GM04503 (cell line): ENCODE data around the gene ZNFX1.
"Not testable (repeated sequence)": the region's sequence is repeated elsewhere in the genome, so short reads cannot be mapped to it uniquely, and the experiment has no call there.

Experiments used
- DNase-seq: peaks from one replicate; pipeline ENCODE4 v3.0.0-alpha.2; 2012; ENCODE audit warnings: low read depth

ZNFX1 gene

DNA sequence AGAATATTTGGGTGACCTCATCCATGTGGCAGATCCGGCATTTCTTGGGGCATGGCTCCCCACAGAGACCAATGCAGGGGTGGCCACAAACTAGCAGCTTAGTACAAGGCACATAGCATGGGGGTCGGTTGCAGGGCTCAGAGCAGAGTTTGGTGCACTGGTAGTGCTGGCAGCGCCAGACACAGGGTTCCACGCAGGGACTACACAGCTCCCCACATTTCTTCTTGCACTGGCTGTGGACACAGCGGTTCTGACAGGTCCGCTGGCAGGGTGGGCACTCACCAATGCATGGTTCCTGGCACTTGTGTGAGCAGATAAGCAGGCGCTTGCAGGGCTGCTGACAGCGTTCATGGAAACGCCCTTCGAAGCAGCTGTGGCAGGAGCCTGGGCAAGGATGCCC, 29.6 kb downstream of the ZNFX1 start:
- DNase-seq: no peak

DNA sequence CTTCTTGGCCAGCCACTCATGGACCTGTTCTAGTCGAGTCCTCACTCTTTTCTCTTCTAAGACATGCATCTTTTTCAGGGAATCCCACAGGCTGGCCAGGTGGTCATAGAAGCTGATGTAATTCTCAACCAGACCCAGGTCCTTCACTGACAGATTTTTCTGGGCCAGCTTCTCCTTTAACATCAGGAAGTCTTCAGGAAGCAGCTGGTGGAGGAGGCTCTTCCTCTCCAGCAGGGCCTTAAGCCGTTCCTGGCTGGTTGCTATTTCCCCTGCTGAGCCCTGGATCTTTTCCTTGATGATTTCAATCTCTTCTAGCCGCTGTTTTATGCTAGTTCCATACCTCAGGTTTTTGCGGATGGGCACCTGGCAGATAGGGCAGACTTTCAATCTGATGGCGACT, 30.1 kb downstream of the ZNFX1 start:
- no peak for DNase-seq

DNA sequence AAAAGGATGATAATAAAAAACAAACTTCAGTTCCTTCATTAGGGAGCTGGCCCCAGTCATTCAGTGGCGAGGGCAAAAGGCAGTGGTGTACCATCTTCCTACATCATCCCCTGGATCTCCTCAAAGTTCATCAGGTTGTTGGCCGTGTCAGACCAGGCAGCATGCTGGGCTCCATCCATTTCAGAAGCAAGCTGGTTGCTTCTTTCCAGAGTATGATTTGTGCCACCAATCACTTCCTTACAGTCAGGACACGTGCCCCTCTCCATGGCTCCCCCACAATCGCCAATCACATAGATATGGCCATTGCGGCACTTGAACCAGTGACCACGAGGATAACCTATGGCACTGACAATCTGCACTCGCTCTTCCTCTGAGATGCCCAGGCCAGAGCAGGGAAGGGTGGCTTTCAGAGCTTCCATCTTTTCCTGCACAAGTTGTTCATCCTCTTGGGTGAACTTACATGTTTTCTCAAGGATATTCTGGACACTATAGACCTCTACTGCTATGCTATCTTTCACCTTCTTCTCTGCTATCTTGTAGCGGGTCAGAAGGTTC, 30.6 kb downstream of the ZNFX1 start:
- no peak for DNase-seq

DNA sequence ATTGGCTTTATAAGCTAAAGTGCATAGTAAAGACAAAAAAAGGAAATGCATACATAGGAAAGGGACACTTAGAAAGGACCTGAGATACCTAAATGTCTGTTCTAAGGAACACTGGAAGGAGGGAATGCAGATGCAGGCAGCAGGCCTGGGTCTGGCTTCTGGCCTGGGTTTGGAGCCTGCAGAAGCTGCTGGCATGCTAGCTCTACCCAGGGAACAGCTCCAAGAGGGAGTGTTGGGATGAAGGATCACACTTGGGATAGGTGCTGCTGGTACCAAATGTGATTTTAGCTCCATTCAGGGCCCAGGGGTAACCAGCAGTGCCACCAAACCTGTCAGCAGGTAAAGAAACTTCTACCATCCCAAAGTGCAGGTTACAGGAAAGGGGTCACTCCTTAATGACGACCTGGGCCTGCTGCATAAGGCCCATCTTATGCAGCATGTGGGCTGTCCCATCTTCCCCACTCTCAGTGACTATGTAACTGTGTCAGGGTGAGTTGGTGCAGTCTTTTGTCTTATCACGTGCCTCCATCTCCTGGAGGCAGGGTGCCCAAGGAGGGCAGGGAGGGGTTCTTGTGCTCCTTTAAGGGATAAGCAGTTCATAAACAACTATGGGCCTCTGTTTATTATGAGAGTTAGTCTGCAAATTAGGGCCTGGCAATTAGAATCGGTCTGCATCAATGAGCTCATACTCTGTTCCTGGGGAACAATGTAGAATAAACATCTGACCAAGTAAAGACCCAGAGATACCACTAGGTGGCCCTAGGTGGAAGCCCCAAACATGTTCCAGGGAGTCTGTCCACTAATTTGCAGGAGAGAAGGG, 31.7 kb downstream of the ZNFX1 start:
- no peak for DNase-seq

DNA sequence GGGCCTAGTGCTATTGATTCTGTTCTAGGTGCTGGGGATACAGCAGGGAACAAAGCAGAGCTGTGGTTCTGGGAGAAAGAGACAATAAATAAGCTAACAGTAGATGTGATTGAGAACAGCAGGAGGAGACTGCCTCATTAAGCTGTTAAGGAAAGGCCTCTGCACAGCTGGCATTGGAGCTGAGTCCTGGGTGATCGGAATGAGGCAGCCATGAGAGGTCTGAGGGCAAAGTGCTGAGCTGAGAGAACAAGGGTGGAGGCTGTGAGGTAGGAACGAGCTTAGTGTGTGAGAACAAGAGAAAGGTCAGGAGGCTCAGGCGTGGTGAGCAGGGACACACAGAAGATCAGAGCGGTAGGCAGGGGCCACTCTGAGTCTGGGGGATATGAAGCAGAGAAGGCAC, 40.3 kb downstream of the ZNFX1 start:
- DNase-seq: no peak

DNA sequence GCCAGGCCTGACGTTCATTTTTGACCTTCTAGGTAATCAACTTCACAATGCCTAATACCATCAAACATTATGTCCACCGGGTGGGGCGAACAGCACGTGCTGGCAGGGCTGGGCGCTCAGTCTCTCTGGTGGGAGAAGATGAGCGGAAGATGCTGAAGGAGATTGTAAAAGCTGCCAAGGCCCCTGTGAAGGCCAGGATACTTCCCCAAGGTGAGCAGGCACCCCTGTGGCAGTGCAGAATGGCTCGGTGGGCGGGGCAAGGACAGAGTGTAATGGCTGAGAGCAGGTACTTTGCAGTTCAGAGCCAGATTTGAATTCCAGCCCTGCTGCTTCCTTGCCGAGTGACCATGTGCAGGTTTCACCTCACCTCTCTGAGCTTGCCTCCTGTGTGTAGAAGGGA, 41.6 kb downstream of the ZNFX1 start:
- DNase-seq: no peak

DNA sequence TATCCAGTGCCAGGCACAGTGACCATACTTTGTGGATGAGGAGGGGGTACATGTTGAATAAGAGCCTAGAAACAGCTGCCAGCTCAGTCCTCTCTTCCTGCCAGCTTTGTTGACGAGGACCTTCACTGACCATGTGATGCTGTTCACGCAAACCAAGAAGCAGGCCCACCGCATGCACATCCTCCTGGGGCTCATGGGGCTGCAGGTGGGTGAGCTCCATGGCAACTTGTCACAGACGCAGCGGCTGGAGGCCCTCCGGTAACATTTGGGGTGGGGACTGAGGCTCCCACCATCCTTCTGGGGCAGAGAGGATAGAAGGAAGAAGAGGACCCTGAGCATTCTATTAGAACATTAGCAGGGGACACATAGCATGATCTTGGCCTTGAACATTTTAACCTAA, 43.0 kb downstream of the ZNFX1 start:
- DNase-seq: no peak

DNA sequence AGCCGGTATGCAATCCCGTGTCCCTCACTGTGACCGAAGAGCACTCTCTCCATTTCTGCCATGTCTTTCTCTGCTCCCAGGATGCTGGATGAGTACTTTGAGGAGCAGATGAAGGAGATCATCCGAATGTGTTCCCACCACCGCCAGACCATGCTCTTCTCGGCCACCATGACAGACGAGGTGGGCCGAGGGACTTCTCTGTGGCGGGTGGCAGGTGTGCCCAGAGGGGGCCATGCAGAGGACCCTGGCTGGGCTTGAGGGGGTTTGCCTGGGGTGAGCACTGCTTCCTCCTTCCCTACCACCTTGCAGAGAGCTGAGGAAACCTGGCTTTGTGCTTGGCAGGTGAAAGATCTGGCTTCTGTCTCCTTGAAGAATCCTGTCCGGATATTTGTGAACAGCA, 44.6 kb downstream of the ZNFX1 start:
- DNase-seq: no peak

DNA sequence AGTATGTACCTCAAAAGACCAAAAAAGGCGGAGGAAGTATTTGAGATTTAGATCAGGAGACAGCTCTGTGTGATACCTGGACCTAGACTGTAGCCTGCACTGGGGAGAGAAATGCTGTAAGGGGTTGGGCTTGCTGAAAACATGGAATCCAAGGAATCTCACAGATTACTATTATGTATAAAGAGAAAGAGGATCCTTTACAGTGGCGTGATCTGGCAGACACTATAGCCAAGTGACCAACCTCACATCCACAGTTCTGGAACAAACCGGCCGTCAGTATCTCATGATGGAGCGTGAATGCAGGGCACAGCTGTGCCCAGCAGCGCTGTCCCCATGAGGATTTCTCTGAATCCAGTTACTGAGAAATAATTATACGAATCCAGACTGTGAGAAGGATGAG, 46.4 kb downstream of the ZNFX1 start:
- DNase-seq: no peak

DNA sequence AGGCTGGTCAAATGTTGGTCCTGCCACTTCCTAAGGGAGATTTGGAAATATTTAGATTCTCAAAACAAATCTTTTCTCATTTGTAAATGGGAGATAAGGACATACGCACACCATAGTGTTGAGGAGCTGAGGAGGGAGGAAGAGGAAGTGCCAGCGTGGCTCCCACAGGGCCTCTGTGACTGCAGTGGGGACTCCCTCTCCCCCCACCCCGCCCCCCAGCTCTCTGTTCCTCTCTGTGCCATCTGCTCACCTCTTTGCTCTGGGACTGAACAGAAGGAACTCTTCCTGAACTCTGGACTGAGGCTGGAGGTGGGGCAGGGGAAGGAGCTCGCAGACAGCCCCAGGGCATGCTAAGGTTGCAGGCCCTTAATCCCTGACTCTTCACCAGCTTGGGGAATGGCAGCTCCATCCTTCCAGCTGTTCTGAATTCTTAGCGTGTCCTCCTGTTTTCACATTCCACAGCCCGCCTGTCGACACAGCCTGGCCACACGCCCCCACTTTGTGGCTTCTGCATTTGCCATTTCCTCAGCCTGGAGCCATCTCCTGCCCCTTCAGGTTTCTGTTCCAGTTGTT, 47.2 kb downstream of the ZNFX1 start:
- no peak for DNase-seq

DNA sequence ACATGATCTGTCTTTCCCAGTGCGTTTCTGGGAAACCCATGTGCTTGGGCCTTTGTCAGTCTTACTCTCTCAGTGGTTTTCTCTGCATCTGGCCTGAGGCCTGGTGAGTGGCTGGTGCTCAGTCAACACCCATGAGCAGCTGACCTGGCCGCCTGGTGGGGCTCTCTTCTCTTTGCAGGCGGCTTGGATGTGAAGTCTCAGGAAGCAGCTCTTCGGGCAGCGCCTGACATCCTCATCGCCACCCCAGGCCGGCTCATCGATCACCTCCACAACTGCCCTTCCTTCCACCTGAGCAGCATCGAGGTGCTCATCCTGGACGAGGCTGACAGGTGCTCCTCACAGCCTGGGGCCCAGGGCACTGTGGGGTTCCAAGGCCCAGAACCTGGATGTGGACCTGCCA, 47.8 kb downstream of the ZNFX1 start:
- no peak for DNase-seq

DNA sequence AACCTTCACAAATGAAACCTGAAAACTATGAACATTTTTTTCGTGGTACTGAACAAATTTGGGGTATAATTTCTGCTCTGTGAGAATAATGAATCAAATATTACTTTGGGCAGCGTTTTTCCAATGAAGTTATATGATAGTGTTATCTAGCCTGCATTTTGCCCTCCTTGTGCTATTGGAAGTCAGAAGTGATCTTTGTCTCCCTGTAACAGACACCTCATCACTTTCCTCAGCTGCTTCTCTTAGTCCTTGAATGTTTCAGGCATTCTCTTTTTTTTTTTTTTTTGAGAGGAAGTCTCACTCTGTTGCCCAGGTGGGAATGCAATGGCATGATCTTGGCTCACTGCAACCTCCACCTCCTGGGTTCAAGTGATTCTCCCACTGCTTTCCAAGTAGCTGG, 48.5 kb downstream of the ZNFX1 start:
- DNase-seq: no peak

DNA sequence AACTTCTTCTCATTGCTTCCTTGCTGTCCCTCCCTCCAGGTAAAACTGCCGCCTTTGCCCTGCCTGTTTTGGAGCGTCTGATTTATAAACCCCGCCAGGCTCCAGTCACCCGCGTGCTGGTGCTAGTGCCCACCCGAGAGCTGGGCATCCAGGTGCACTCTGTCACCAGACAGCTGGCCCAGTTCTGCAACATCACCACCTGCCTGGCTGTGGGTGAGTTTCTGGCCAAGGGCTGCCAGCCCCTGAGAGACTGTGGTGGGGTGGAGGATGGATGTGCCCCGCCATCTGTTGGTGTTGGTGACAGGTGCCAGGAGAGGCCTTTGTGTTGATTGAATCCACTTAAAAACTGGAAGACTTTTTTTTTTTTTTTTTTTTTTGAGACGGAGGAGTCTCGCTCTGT, 49.2 kb downstream of the ZNFX1 start:
- no peak for DNase-seq

DNA sequence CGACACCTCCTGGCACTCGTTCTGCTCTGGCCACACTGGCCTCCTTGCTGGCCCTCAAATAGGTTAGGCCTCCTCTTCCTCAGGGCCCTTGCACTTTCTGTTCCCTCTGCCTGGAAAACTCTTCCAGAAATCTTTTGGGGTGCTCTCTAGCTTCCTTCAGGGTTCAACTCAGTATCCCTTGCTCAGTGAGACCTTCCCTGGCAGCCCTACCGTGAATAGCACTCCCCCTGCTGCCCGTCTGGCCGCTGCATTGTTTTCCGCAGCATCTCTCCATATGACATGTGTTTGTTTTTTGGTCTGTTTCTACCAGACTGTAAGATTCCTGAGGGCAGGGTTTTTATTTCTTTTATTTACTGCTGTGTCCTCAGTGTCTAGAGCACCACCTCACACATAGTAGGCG, 52.0 kb downstream of the ZNFX1 start:
- DNase-seq: no peak

DNA sequence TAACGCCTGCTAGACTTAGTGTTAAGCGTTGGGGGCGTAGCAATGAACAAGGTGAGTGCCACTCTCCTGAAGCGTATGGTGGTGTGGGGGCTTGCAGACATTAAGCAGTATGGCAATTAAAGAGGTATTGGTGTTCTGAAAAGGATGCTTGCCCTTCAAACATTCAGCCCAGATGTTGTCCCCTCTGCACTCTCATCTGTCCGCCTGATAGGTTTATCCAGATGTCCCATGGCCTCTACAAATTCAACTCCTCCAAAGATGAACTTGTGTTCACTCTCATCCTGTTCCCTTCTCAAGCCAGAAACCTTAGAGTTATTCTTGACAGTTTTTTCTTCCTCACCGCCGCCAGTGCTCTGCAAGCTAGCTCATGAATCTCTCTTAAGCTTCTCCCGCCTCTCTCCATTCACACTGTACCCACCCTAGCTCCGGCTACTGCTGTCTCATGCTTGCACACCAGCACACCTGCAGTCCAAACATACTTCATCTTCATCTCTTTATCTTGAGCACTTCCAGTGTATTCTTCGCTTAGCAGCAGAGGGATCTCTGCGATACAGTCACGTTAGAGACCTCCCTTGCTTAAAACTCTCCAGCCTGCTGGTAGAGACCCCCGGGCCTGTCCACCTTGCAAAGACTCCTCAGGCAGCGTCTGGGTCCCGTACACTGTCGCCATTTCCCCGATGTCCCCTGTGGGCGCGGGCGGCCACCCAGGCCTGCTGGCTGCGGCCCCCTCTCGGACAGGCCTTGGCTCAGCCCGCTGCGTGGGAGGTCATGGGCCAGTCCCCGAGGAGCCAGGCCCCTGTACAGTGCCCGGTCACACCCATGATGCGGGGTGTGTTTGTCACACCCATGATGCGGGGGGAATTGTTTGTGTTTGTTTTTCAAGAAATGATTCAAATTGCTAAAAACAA, 57.7 kb downstream of the ZNFX1 start:
- no peak for DNase-seq

DNA sequence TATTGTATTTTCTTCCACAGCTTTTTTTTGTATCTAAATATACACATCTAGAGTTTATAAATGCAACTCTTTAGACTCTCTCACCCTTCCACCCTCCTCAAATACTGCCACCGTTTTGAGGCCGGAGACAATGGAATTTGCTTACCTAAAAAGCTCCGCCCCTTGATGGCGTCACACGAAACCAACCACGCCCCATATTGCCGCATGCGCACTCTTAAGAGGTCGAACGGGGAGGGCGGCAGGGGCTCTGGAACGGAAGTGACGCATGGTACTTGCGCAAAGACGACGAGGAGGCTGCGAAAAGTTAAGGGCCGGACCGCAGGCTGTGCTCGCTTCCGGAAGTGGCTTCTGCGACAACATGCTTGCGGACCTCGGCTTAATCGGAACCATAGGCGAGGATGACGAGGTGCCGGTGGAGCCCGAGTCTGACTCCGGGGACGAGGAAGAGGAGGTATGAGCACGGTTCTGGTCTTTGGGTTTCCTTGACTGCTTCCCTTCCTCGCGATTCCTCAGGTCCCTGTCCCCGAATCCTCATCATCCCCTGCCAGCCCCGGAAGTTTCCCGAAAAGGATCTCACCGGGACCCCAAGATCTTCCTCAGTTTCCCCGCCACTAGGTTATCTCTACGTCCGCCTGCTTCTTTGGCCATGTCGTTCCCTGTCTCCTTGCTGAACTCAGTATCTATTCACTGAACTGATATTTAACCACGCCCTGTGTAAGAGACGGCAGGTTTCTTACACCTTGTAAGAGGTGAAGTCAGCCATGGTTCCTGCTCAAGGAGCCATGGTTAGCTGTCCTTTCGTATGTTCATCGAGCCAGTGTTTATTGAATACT, 58.5 kb downstream of the ZNFX1 start, which contains the start of gene DDX27:
DDX27 (plus strand) TSS at position 326 of the 833 bp plus-strand sequence; CDS start at position 359, 33 bp downstream.
- DNase-seq: peak; percentile 88

DNA sequence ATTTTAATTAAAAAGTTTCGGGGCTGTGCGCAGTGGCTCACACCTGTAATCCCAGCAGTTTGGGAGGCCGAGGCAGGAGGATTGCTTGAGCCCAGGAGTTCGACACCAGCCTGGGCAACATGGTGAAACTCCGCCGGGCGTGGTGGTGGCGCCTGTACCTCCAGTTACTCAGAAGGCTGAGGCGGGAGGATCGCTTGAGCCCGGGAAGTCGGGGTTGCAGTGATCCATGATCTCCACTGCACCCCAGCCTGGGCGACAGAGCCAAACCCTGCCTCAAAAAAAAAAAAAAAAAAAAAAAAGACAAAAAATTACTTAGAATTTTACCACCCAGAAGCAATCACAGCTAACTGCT, 59.1 kb downstream of the ZNFX1 start:
- not testable (repeated sequence) for DNase-seq

DNA sequence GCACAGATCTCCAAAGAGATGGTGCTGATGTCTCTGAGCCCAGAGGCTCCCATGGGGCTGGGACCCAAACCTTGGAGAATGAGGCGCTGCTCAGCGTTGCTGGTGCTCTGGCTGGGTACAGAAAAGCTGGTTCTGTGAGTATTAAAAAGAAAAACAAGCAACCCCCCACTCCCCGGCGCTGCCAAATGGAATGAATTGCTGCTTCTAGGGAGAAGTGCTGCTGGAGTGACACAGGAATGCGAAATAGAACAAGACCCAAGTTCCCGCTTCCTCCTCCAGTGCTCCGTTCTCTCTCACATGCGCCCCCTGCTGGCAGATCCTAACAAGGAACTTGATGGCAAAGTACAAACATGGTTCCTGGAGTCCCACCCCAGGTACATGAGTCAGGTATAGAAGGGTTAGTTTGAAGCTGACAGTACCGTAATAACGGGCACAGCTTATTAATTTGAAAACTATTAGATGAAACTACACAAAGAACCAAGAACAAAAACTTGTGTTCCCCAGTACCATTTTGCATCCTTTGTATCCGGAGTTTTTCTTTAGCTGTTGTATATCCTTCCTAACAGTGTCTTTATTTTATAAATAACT, 60.8 kb downstream of the ZNFX1 start:
- DNase-seq: no peak

DNA sequence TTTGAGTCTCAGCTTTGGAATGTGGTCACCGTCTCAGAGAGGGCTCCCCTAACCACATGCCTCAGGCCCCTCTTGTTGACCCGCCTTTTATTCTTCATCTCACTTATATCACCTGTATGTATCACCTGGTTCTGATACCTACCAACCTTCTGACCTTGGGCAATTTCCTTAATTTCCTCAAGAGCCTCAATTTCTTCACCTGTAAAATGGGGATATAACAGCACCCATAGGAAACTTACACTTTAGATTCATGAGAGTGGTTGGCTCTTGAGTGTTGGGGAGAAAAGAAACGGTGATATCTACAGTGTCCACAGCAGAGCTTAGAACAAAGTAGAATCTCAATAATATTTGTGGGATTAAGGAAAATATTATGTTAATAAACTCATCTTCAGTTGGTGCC, 62.6 kb downstream of the ZNFX1 start:
- no peak for DNase-seq

DNA sequence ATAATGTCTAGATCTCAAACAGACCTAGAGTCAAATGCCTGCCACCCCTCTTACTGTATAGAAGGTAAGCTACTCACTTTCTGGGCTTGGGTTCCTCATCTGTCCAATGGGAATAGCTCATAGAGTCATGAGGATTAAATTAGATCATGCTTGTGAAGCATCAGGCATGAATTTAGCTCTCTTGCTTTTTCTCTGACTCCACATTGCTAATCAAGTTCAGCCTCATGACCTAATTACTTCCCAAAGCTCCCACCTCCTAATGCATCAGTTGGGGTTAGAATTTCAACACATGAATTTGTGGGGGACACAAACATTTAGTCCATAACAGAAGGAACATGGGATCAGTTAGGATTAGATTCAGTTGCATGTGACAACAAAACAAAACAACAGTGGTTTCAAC, 63.3 kb downstream of the ZNFX1 start:
- DNase-seq: no peak

DNA sequence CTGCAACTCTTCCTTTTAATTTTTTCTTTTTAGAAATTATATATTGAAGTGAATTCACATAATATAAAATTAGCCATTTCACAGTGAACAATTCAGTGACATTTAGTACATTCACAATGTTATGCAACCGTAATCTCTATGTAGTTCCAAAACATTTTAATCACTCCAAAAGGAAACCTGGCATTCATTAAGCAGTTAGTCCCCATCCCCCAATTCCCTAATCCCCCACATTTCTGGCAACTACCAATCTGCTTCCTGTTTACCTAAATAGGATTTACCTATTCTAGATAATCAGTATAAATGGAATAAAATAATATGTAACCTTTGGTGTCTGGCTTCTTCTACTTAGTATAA, 67.1 kb downstream of the ZNFX1 start:
- no peak for DNase-seq
